ENCODE measurements around the gene MRPL39.

DNA sequence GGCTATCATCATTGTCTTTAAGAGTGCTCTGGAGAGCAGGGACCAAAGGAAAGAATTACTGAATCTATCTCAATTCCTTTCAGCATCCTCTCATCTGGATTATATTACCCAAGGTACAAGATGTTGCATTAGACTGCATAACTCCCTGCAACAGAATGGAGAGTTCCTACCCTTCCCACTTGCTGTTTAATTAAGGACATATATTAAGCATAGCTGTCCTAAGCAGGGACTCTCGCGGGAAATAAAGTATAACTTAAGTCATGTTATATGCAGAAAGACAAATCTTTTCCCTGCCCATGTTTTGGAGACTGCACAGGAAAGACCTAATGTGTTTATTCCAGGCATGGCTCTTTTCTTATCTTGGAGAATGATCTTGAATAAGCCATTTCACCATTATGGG, 25.0 kb upstream of the MRPL39 start:
- TF ChIP-seq, protein P1, sequence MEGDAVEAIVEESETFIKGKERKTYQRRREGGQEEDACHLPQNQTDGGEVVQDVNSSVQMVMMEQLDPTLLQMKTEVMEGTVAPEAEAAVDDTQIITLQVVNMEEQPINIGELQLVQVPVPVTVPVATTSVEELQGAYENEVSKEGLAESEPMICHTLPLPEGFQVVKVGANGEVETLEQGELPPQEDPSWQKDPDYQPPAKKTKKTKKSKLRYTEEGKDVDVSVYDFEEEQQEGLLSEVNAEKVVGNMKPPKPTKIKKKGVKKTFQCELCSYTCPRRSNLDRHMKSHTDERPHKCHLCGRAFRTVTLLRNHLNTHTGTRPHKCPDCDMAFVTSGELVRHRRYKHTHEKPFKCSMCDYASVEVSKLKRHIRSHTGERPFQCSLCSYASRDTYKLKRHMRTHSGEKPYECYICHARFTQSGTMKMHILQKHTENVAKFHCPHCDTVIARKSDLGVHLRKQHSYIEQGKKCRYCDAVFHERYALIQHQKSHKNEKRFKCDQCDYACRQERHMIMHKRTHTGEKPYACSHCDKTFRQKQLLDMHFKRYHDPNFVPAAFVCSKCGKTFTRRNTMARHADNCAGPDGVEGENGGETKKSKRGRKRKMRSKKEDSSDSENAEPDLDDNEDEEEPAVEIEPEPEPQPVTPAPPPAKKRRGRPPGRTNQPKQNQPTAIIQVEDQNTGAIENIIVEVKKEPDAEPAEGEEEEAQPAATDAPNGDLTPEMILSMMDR (IDR thresholded peaks at IDR 0.05; ENCODE audit: low read depth, low read length, missing input control): no peak
- no peak for TF ChIP-seq HNF4A (conservative IDR thresholded peaks at IDR 0.05)
- no peak for TF ChIP-seq JUND (IDR thresholded peaks at IDR 0.05)
- TF ChIP-seq TAF1 (conservative IDR thresholded peaks at IDR 0.05): no peak
- TF ChIP-seq EGR1 (IDR thresholded peaks at IDR 0.05; ENCODE audit: low read depth in 2 of 2): no peak
- TF ChIP-seq, protein P2, sequence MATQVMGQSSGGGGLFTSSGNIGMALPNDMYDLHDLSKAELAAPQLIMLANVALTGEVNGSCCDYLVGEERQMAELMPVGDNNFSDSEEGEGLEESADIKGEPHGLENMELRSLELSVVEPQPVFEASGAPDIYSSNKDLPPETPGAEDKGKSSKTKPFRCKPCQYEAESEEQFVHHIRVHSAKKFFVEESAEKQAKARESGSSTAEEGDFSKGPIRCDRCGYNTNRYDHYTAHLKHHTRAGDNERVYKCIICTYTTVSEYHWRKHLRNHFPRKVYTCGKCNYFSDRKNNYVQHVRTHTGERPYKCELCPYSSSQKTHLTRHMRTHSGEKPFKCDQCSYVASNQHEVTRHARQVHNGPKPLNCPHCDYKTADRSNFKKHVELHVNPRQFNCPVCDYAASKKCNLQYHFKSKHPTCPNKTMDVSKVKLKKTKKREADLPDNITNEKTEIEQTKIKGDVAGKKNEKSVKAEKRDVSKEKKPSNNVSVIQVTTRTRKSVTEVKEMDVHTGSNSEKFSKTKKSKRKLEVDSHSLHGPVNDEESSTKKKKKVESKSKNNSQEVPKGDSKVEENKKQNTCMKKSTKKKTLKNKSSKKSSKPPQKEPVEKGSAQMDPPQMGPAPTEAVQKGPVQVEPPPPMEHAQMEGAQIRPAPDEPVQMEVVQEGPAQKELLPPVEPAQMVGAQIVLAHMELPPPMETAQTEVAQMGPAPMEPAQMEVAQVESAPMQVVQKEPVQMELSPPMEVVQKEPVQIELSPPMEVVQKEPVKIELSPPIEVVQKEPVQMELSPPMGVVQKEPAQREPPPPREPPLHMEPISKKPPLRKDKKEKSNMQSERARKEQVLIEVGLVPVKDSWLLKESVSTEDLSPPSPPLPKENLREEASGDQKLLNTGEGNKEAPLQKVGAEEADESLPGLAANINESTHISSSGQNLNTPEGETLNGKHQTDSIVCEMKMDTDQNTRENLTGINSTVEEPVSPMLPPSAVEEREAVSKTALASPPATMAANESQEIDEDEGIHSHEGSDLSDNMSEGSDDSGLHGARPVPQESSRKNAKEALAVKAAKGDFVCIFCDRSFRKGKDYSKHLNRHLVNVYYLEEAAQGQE (IDR thresholded peaks at IDR 0.05): no peak
- TF ChIP-seq, protein P3, sequence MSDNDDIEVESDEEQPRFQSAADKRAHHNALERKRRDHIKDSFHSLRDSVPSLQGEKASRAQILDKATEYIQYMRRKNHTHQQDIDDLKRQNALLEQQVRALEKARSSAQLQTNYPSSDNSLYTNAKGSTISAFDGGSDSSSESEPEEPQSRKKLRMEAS (IDR thresholded peaks at IDR 0.05): no peak
- no peak for TF ChIP-seq YY1 (IDR thresholded peaks at IDR 0.05)
- TF ChIP-seq, protein P4, sequence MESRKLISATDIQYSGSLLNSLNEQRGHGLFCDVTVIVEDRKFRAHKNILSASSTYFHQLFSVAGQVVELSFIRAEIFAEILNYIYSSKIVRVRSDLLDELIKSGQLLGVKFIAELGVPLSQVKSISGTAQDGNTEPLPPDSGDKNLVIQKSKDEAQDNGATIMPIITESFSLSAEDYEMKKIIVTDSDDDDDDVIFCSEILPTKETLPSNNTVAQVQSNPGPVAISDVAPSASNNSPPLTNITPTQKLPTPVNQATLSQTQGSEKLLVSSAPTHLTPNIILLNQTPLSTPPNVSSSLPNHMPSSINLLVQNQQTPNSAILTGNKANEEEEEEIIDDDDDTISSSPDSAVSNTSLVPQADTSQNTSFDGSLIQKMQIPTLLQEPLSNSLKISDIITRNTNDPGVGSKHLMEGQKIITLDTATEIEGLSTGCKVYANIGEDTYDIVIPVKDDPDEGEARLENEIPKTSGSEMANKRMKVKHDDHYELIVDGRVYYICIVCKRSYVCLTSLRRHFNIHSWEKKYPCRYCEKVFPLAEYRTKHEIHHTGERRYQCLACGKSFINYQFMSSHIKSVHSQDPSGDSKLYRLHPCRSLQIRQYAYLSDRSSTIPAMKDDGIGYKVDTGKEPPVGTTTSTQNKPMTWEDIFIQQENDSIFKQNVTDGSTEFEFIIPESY (IDR thresholded peaks at IDR 0.05): no peak

Measured in liver (tissue), 3 donors.